HepG2 (cell line): ENCODE results near the gene MRPL50. TPM values are rescaled to one million over a fixed set of nuclear protein-coding genes. Genes with fewer than 3 reads are reported as not detected.

Experiments
- ASH2L ChIP-seq: fragments of 300-600, 200-600 bp; sonication (generic); IDR thresholded peaks from 2 replicates; pipeline ENCODE4 v1.7.0; 2017; ENCODE audit warnings: low read depth, mild to moderate bottlenecking, moderate library complexity, mixed read lengths, low read length; ENCODE audit not compliant: insufficient read length
- KLF15 ChIP-seq: sonication (generic); formaldehyde crosslinking; IDR thresholded peaks from 2 replicates; pipeline ENCODE4 v1.8.1; 2023; ENCODE audit warnings: borderline replicate concordance, mild to moderate bottlenecking, inconsistent platforms, missing genetic modification reagents, mixed read lengths
- MTF2 ChIP-seq: sonication (generic); formaldehyde crosslinking; IDR thresholded peaks from 2 replicates; pipeline ENCODE4 v1.5.0; 2020; ENCODE audit warnings: missing genetic modification reagents, borderline replicate concordance
- NFE2L2 ChIP-seq: fragments of 150-350 bp; IDR thresholded peaks from 2 replicates; pipeline ENCODE4 v1.6.1; 2014; ENCODE audit warnings: low read length
- PAXIP1 ChIP-seq: sonication (generic); formaldehyde crosslinking; conservative IDR thresholded peaks from 2 replicates; pipeline ENCODE4 v1.4.0; 2020; ENCODE audit warnings: mild to moderate bottlenecking, missing genetic modification reagents, moderate library complexity
- PRPF4 ChIP-seq: fragments of 200-400 bp; formaldehyde crosslinking; IDR thresholded peaks from 2 replicates; pipeline ENCODE4 v1.6.1; 2016; ENCODE audit warnings: low read length, low read depth; ENCODE audit not compliant: poor library complexity, severe bottlenecking
- SNAPC2 ChIP-seq: sonication (generic); formaldehyde crosslinking; IDR thresholded peaks from 2 replicates; pipeline ENCODE4 v1.8.1; 2022; ENCODE audit warnings: mild to moderate bottlenecking, missing genetic modification reagents
- ZNF296 ChIP-seq: sonication (generic); formaldehyde crosslinking; conservative IDR thresholded peaks from 2 replicates; pipeline ENCODE4 v1.5.0; 2020; ENCODE audit warnings: mild to moderate bottlenecking, missing genetic modification reagents
- ZNF34 ChIP-seq: sonication (generic); formaldehyde crosslinking; IDR thresholded peaks from 2 replicates; pipeline ENCODE4 v1.4.0; 2020; ENCODE audit warnings: mild to moderate bottlenecking, missing genetic modification reagents, borderline replicate concordance
- ZNF382 ChIP-seq: sonication (generic); formaldehyde crosslinking; IDR thresholded peaks from 2 replicates; pipeline ENCODE4 v1.5.0; 2020; ENCODE audit warnings: missing genetic modification reagents, mild to moderate bottlenecking, borderline replicate concordance
- ZNF512B ChIP-seq: sonication (generic); formaldehyde crosslinking; IDR thresholded peaks from 2 replicates; pipeline ENCODE4 v1.5.1; 2020; ENCODE audit warnings: missing genetic modification reagents, mild to moderate bottlenecking, borderline replicate concordance
- ZNF670 ChIP-seq: sonication (generic); formaldehyde crosslinking; IDR thresholded peaks from 2 replicates; pipeline ENCODE4 v1.8.0; 2022; ENCODE audit warnings: mild to moderate bottlenecking, missing genetic modification reagents, borderline replicate concordance
- ZNF75D ChIP-seq: sonication (generic); formaldehyde crosslinking; IDR thresholded peaks from 2 replicates; pipeline ENCODE4 v1.8.1; 2023; ENCODE audit warnings: missing genetic modification reagents, mild to moderate bottlenecking, borderline replicate concordance
- ZNF775 ChIP-seq: sonication (generic); formaldehyde crosslinking; IDR thresholded peaks from 2 replicates; pipeline ENCODE4 v1.4.0; 2020; ENCODE audit warnings: missing genetic modification reagents, mild to moderate bottlenecking, moderate library complexity, borderline replicate concordance
- polyA plus RNA-seq, 8 experiments: library from polyadenylated mRNA; depleted of rRNA in 3 of 8; stranded (reverse) in 7 of 8; unstranded in 1 of 8; fragments of >200 nt; fragmentation: Illumina TruSeq in 4 of 8; extraction: Trizol in 4 of 8; gene quantifications; 2 replicates each; pipeline versions ENCODE4 v1.2.1 to v1.2.3, GENCODE V29; 2011 to 2016; ENCODE audit warnings: low read depth in 4 of 8, missing spikeins in 1 of 8, mixed read lengths in 1 of 8; ENCODE audit not compliant: insufficient read depth in 1 of 8
- total RNA-seq, 5 experiments: library from RNA; depleted of rRNA; stranded (reverse); fragments of >200 nt; fragmentation: Illumina TruSeq; extraction: Trizol; gene quantifications; 2 replicates each; pipeline ENCODE4 v1.2.3, GENCODE V29; 2016; ENCODE audit warnings: low read depth in 1 of 5
- TF ChIP-seq, protein P1 (sequence below): IDR thresholded peaks from 2 replicates; pipeline ENCODE4 v1.6.1; 2016
- TF ChIP-seq, protein P2 (sequence below): sonication (generic); formaldehyde crosslinking; IDR thresholded peaks from 2 replicates; pipeline ENCODE4 v1.4.0; 2020; ENCODE audit warnings: missing genetic modification reagents, borderline replicate concordance

The MRPL50 gene
- total and polyA plus RNA-seq, 2 of the 13 experiments (the other 11 are each of a cell fraction or from before 2014, with no cell fraction given), result 37.1 to 70.0 TPM

DNA sequence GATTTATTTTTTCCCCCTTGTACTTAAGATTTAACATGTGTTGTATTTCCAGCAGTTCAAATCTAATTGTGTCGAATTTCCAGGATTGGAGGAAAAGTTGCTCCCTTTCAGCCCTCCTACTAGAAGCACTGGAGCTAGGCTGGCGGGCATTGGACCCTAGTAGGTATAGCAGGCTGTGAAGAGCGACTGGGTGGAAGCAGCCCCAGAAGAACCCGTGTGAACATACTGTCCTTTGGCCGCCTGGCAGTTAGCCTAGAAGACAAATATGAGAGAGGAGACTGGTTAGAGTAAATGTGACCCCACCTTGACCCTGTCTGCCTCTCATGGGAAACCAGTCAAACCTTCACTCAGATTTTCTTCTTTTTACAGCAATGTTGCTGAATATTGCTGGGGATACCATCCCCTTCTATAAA, 23.2 kb upstream of the MRPL50 start (continued):
- TF ChIP-seq, protein P1, sequence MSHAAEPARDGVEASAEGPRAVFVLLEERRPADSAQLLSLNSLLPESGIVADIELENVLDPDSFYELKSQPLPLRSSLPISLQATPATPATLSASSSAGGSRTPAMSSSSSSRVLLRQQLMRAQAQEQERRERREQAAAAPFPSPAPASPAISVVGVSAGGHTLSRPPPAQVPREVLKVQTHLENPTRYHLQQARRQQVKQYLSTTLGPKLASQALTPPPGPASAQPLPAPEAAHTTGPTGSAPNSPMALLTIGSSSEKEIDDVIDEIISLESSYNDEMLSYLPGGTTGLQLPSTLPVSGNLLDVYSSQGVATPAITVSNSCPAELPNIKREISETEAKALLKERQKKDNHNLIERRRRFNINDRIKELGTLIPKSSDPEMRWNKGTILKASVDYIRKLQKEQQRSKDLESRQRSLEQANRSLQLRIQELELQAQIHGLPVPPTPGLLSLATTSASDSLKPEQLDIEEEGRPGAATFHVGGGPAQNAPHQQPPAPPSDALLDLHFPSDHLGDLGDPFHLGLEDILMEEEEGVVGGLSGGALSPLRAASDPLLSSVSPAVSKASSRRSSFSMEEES (CRISPR knock-in tag), result 0 out of 2 replicates have a peak, but pooled peaks have one; percentile 39
- TF ChIP-seq ZNF670 (CRISPR knock-in tag), result peak; percentile 91; the same call in 1 of the 2 replicates
- peak; percentile 54 for TF ChIP-seq ASH2L
- no peak for TF ChIP-seq ZNF296
- no peak for TF ChIP-seq PRPF4
- peak; percentile 91 for TF ChIP-seq PAXIP1 (CRISPR knock-in tag)
- no peak for TF ChIP-seq NFE2L2
- TF ChIP-seq ZNF75D (CRISPR knock-in tag), result no peak
- no peak for TF ChIP-seq ZNF34 (CRISPR knock-in tag)
- TF ChIP-seq ZNF382 (CRISPR knock-in tag), result no peak
- TF ChIP-seq ZNF775 (CRISPR knock-in tag), result no peak
- no peak for TF ChIP-seq KLF15 (CRISPR knock-in tag)
- no peak for TF ChIP-seq ZNF512B
- no peak for TF ChIP-seq MTF2 (CRISPR knock-in tag)
- TF ChIP-seq, protein P2, sequence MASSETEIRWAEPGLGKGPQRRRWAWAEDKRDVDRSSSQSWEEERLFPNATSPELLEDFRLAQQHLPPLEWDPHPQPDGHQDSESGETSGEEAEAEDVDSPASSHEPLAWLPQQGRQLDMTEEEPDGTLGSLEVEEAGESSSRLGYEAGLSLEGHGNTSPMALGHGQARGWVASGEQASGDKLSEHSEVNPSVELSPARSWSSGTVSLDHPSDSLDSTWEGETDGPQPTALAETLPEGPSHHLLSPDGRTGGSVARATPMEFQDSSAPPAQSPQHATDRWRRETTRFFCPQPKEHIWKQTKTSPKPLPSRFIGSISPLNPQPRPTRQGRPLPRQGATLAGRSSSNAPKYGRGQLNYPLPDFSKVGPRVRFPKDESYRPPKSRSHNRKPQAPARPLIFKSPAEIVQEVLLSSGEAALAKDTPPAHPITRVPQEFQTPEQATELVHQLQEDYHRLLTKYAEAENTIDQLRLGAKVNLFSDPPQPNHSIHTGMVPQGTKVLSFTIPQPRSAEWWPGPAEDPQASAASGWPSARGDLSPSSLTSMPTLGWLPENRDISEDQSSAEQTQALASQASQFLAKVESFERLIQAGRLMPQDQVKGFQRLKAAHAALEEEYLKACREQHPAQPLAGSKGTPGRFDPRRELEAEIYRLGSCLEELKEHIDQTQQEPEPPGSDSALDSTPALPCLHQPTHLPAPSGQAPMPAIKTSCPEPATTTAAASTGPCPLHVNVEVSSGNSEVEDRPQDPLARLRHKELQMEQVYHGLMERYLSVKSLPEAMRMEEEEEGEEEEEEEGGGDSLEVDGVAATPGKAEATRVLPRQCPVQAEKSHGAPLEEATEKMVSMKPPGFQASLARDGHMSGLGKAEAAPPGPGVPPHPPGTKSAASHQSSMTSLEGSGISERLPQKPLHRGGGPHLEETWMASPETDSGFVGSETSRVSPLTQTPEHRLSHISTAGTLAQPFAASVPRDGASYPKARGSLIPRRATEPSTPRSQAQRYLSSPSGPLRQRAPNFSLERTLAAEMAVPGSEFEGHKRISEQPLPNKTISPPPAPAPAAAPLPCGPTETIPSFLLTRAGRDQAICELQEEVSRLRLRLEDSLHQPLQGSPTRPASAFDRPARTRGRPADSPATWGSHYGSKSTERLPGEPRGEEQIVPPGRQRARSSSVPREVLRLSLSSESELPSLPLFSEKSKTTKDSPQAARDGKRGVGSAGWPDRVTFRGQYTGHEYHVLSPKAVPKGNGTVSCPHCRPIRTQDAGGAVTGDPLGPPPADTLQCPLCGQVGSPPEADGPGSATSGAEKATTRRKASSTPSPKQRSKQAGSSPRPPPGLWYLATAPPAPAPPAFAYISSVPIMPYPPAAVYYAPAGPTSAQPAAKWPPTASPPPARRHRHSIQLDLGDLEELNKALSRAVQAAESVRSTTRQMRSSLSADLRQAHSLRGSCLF (CRISPR knock-in tag), result no peak
- TF ChIP-seq SNAPC2 (CRISPR knock-in tag), result 0 out of 2 replicates have a peak, but pooled peaks have one; percentile 57
